IMR-90 (cell line): ENCODE data around the gene TRIP11. TPM values are rescaled to one million over a fixed set of nuclear protein-coding genes. Genes with fewer than 3 reads are reported as not detected.

Source experiments
- ATAC-seq: fragments of 200-7000 bp; cut with Tn5 transposase; 2 replicates; pipeline ENCODE4 v1.9.1; 2020; ENCODE audit warnings: low read depth, mild to moderate bottlenecking, moderate library complexity
- BruUV-seq: library from RNA; stranded (reverse); fragments of 400-500 nt; replicated peaks from 2 replicates; lab custom pipeline; 2021; lab: Mats Ljungman, UMichigan
- CTCF ChIA-PET: fragments of 300-600 bp; formaldehyde crosslinking; extraction: SDS; loops from one replicate; lab custom pipeline; 2021; ENCODE audit warnings: antibody characterized with exemption; lab: Yijun Ruan, JAX
- POLR2A ChIA-PET: fragments of 300-600 bp; sonication (Branson Sonifier 250); formaldehyde crosslinking; loops from one replicate; lab custom pipeline; 2022; ENCODE audit warnings: antibody characterized with exemption; ENCODE audit not compliant: unreplicated experiment; lab: Charles Lee
- DNase-seq: peaks from one replicate; pipeline ENCODE4 v3.0.0; 2013
- H2AFZ ChIP-seq: replicated peaks from 2 replicates; pipeline ENCODE3; 2013; ENCODE audit warnings: low read length, mild to moderate bottlenecking; ENCODE audit not compliant: poor library complexity
- H2AK5ac ChIP-seq: 2 replicates; pipeline ENCODE4 v1.6.1; 2013; ENCODE audit warnings: low read depth, low read length, inconsistent platforms
- H2AK9ac ChIP-seq: replicated peaks from 2 replicates; pipeline ENCODE3; 2013; ENCODE audit warnings: mild to moderate bottlenecking, low read depth, low read length, moderate library complexity; ENCODE audit not compliant: poor library complexity
- H2BK120ac ChIP-seq: 2 replicates; pipeline ENCODE4 v1.6.1; 2013; ENCODE audit warnings: low read depth, low read length, inconsistent platforms
- H2BK15ac ChIP-seq: 3 replicates; pipeline ENCODE4 v1.6.1; 2013; ENCODE audit warnings: low read depth, low read length, inconsistent platforms
- H2BK20ac ChIP-seq: 2 replicates; pipeline ENCODE4 v1.6.1; 2013; ENCODE audit warnings: low read depth, mild to moderate bottlenecking, inconsistent platforms, low read length, moderate library complexity
- H2BK5ac ChIP-seq: 2 replicates; pipeline ENCODE4 v1.6.1; 2013; ENCODE audit warnings: mild to moderate bottlenecking, low read depth, low read length, inconsistent platforms; ENCODE audit not compliant: poor library complexity, severe bottlenecking
- H3K14ac ChIP-seq: replicated peaks from 2 replicates; pipeline ENCODE4 v1.6.1; 2013; ENCODE audit warnings: low read depth, low read length, inconsistent platforms
- H3K18ac ChIP-seq: 2 replicates; pipeline ENCODE4 v1.6.1; 2013; ENCODE audit warnings: low read depth, low read length, control low read depth
- H3K23ac ChIP-seq: 2 replicates; pipeline ENCODE4 v1.6.1; 2013; ENCODE audit warnings: low read depth, low read length, inconsistent platforms
- H3K27ac ChIP-seq: 2 replicates; pipeline ENCODE4 v1.5.1; 2013; ENCODE audit warnings: mild to moderate bottlenecking, control low read depth, low read length; ENCODE audit not compliant: insufficient read depth
- H3K27me3 ChIP-seq: 2 replicates; pipeline ENCODE4 v1.6.1; 2013; ENCODE audit warnings: low read length; ENCODE audit not compliant: control insufficient read depth, insufficient read depth
- H3K36me3 ChIP-seq: 2 replicates; pipeline ENCODE4 v1.6.1; 2013; ENCODE audit warnings: low read length, mixed read lengths; ENCODE audit not compliant: control insufficient read depth, insufficient read depth
- H3K4ac ChIP-seq: 2 replicates; pipeline ENCODE4 v1.6.1; 2013; ENCODE audit warnings: low read depth, low read length, inconsistent platforms
- H3K4me1 ChIP-seq: 2 replicates; pipeline ENCODE4 v1.6.1; 2013; ENCODE audit warnings: low read length, mixed read lengths; ENCODE audit not compliant: control insufficient read depth, insufficient read depth
- H3K4me2 ChIP-seq: 2 replicates; pipeline ENCODE4 v1.6.1; 2013; ENCODE audit warnings: low read depth, mild to moderate bottlenecking, control low read depth, low read length, moderate library complexity
- H3K4me3 ChIP-seq: 2 replicates; pipeline ENCODE4 v1.5.1; 2013; ENCODE audit warnings: low read depth, mild to moderate bottlenecking, control low read depth, low read length, moderate library complexity; ENCODE audit not compliant: insufficient read depth
- H3K56ac ChIP-seq: 2 replicates; pipeline ENCODE4 v1.6.1; 2013; ENCODE audit warnings: low read length, inconsistent platforms; ENCODE audit not compliant: insufficient read depth; ENCODE audit errors: extremely low read depth
- H3K79me1 ChIP-seq, 2 experiments: 2 replicates each; pipeline ENCODE4 v1.6.1; 2013; ENCODE audit warnings: low read length in 2 of 2, inconsistent platforms in 1 of 2, low read depth in 1 of 2
- H3K9ac ChIP-seq: 2 replicates; pipeline ENCODE4 v1.6.1; 2013; ENCODE audit warnings: low read depth, low read length, control low read depth
- H3K9me1 ChIP-seq: 2 replicates; pipeline ENCODE4 v1.6.1; 2013; ENCODE audit warnings: low read length, inconsistent platforms; ENCODE audit not compliant: insufficient read depth
- H3K9me3 ChIP-seq: 2 replicates; pipeline ENCODE4 v1.6.1; 2013; ENCODE audit warnings: low read length; ENCODE audit not compliant: control insufficient read depth, insufficient read depth
- H4K20me1 ChIP-seq: 2 replicates; pipeline ENCODE4 v1.6.1; 2013; ENCODE audit warnings: low read length, inconsistent platforms; ENCODE audit not compliant: insufficient read depth
- H4K5ac ChIP-seq: 2 replicates; pipeline ENCODE4 v1.6.1; 2013; ENCODE audit warnings: mild to moderate bottlenecking, low read depth, low read length, control low read depth
- H4K8ac ChIP-seq, 2 experiments: 2 replicates each; pipeline ENCODE4 v1.6.1; 2013; ENCODE audit warnings: low read depth in 2 of 2, low read length in 2 of 2, control low read depth in 1 of 2, inconsistent platforms in 1 of 2
- H4K91ac ChIP-seq: 2 replicates; pipeline ENCODE4 v1.6.1; 2013; ENCODE audit warnings: low read depth, low read length, inconsistent platforms; ENCODE audit not compliant: insufficient read depth
- MAFK ChIP-seq: IDR thresholded peaks from 2 replicates; pipeline ENCODE4 v1.6.1; 2012; ENCODE audit warnings: low read depth, low read length, improper control_type of control experiment
- POLR2A ChIP-seq: IDR thresholded peaks from 2 replicates; pipeline ENCODE4 v1.6.1; 2012; ENCODE audit warnings: mild to moderate bottlenecking, low read depth, low read length
- RAD21 ChIP-seq: IDR thresholded peaks from 2 replicates; pipeline ENCODE4 v1.6.1; 2012; ENCODE audit warnings: low read length, improper control_type of control experiment
- WGBS, 2 experiments: methylation state at CpG; one replicate each; pipeline versions ENCODE4 v1.1.5 to v1.1.7; 2013; ENCODE audit warnings: missing lambda C conversion rate in 2 of 2; ENCODE audit not compliant: insufficient read length in 1 of 2; ENCODE audit errors: extremely low coverage in 2 of 2; 5-methylcytosine and 5-hydroxymethylcytosine counted together
- dilution Hi-C: fragments of 300-500 bp; cut with HindIII; formaldehyde crosslinking; loops from one replicate; pipeline ENCODE4 v1.14.3; 2018; ENCODE audit warnings: low sequenced_read_pairs; ENCODE audit not compliant: unreplicated experiment
- in situ Hi-C: fragments of 300-500 bp; cut with MboI; formaldehyde crosslinking; loops from 3 replicates; pipeline ENCODE4 v1.14.3; 2019; ENCODE audit warnings: low sequenced_read_pairs, inconsistent platforms, mixed read lengths
- intact Hi-C: fragments of 100-400 bp; cut with micrococcal nuclease; formaldehyde crosslinking; loops from 2 replicates; pipeline ENCODE4 v1.10.0; 2022
- polyA plus RNA-seq, 3 experiments: library from polyadenylated mRNA; depleted of rRNA; stranded (reverse); fragments of >200 nt; gene quantifications; 2 replicates each; pipeline ENCODE4 v1.2.3, GENCODE V29; 2012; ENCODE audit warnings: low replicate concordance in 1 of 3
- total RNA-seq: library from RNA; depleted of rRNA; stranded (reverse); fragments of >200 nt; gene quantifications from 2 replicates; pipeline ENCODE4 v1.2.3, GENCODE V29; 2012

The TRIP11 gene
- total and polyA plus RNA-seq, 2 of the 4 experiments (the other 2 are of a cell fraction) = 6.8 to 83.5 TPM

- no TSS peak for BruUV-seq
- peaks cover 12 to 28% of the 10 kb centered on the region in 2 experiments for H3K79me1 ChIP-seq
- WGBS, 2 experiments = 100% methylated on average over 4 of the region's 21 CpGs; no CpG with 5 or more reads in 1 of the 2 experiments
- no peak overlapping the region for H2BK120ac ChIP-seq
- no peak overlapping the region for H4K91ac ChIP-seq
- H3K9me1 ChIP-seq = no peaks in the 10 kb centered on the region
- H4K5ac ChIP-seq = no peak overlapping the region
- no peak overlapping the region for H3K9ac ChIP-seq
- in situ Hi-C loops = no loop called here
- TF ChIP-seq MAFK (no peak), RAD21 (no peak), POLR2A (no peak)
- dilution Hi-C loops = no loop called here
- H3K56ac ChIP-seq = no peak overlapping the region
- H3K36me3 ChIP-seq = peaks cover 24% of the 10 kb centered on the region
- H3K4me3 ChIP-seq = no peak overlapping the region
- H2BK5ac ChIP-seq = no peak overlapping the region
- peaks cover 6% of the 10 kb centered on the region for H3K4me1 ChIP-seq
- H2BK20ac ChIP-seq = no peak overlapping the region
- intact Hi-C loops = no loop called here
- DNase-seq (no peak), ATAC-seq (no peak)
- no peaks in the 10 kb centered on the region for H3K27me3 ChIP-seq
- no peak overlapping the region for H2AK9ac ChIP-seq
- H4K20me1 ChIP-seq = no peaks in the 10 kb centered on the region
- H3K4ac ChIP-seq = no peak overlapping the region
- no peaks in the 10 kb centered on the region for H3K9me3 ChIP-seq
- H3K27ac ChIP-seq = no peak overlapping the region
- POLR2A ChIA-PET = no interaction called here
- no peak overlapping the region for H3K14ac ChIP-seq
- H2AFZ ChIP-seq = no peak overlapping the region
- H2AK5ac ChIP-seq = no peak overlapping the region
- no peak overlapping the region for H3K18ac ChIP-seq
- CTCF ChIA-PET = no interaction called here
- H4K8ac ChIP-seq = no peak overlapping the region
- H3K23ac ChIP-seq = no peak overlapping the region
- H3K4me2 ChIP-seq = no peak overlapping the region
- no peak overlapping the region for H2BK15ac ChIP-seq
These were observed 13.2 kb downstream of the TRIP11 start for GRCh38 chr14:92026548-92027190.
